GM12872 (cell line): ENCODE results near the gene NEDD4L.

Source experiments
- TF ChIP-seq, protein P1 (sequence below): IDR thresholded peaks from 3 replicates; pipeline ENCODE4 v1.5.1; 2011; ENCODE audit warnings: low read depth, mild to moderate bottlenecking, low read length, moderate library complexity; ENCODE audit not compliant: insufficient read depth

The NEDD4L gene

DNA sequence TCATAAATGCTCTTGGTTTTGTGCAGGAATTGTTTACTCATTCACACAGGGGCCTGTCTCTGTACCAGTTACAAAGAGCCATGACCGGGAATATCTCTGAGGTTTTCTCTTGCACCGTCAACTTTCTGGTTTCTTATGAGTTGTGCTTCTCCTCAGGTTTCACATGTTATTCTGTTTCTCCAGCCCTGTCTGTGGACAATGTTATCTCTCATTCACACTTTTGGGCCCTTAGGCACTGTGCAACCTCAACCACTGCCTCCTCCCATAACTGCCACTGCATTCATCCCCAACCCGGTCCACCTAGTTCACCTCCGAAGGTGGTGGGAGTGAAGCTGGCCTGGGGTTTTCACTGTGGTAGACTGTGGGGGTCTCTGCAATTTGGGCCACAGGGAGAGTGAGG is 22.5 kb upstream of the NEDD4L start:
- TF ChIP-seq, protein P1, sequence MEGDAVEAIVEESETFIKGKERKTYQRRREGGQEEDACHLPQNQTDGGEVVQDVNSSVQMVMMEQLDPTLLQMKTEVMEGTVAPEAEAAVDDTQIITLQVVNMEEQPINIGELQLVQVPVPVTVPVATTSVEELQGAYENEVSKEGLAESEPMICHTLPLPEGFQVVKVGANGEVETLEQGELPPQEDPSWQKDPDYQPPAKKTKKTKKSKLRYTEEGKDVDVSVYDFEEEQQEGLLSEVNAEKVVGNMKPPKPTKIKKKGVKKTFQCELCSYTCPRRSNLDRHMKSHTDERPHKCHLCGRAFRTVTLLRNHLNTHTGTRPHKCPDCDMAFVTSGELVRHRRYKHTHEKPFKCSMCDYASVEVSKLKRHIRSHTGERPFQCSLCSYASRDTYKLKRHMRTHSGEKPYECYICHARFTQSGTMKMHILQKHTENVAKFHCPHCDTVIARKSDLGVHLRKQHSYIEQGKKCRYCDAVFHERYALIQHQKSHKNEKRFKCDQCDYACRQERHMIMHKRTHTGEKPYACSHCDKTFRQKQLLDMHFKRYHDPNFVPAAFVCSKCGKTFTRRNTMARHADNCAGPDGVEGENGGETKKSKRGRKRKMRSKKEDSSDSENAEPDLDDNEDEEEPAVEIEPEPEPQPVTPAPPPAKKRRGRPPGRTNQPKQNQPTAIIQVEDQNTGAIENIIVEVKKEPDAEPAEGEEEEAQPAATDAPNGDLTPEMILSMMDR: no peak

DNA sequence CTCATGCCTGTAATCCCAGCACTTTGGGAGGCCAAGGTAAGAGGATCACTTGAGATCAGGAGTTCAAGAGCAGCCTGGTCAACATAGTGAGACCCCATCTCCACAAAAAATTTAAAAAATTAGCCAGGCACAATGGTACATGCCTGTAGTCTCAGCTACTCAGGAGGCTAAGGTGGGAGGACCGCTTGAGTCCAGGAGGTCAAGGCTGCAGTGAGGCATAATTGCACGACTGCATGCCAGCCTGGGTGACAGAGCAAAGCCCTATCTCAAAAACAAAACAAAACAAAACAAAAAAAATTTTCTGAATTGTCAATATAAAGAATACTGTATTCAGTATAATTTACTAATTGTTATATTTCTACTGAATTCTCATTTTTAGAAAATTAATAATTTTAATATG is 20.9 kb upstream of the NEDD4L start:
- TF ChIP-seq, protein P1: no peak

DNA sequence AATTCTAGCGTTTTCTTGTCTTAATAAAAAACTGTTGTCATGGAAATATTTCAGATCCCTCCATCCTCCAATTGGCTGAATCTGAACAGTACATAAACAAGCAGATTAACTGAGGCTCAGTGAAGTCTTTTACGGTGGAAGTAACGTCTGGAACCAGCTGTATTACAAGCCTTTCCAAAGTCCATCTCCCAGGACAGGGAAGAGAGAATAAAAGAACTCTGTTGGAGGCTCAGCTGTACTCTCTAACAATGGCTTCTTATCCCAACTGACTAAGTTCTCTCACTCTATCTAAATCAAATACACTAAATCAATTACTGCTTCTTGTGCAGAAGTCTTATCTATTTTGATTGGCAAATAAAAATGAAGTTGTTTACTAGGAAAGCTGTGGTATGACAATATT is 19.9 kb upstream of the NEDD4L start:
- TF ChIP-seq, protein P1: no peak

DNA sequence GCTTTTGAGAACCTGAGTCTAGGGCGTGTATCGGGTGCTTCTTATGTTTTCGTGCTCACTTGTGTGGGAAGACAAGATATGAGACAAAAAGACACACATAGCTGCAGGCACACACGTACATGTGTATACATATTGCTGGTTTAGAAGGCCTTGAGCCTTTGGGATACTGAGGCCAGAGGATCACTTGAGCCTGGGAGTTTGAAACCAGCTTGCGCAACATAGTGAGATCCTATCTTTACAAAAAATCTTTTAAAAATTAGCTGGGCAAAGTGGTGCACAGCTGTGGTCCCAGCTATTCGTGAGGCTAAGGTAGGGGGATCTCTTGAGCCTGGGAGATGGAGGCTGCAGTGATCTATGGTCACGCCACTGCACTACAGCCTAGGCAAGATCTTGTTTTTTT is 18.8 kb upstream of the NEDD4L start:
- TF ChIP-seq, protein P1: no peak

DNA sequence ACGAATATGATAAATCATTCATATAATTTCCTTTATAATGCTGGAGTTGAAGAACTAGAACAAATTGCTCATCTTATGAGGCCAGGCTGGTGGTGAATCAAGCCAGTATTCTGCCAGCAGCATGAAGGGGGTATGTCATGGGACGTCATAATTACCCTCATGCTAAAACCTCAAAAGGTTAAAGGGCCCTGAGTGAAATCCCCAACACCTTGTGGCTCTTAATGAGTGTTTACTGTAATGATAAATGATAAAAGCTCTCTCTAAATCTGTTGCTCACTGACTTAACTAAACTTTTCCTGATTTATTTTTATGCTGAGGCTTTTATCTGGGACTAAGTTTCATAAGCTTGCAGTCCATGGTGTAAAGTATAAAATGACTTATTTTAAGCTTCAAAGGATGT is 18.3 kb upstream of the NEDD4L start:
- TF ChIP-seq, protein P1: no peak

DNA sequence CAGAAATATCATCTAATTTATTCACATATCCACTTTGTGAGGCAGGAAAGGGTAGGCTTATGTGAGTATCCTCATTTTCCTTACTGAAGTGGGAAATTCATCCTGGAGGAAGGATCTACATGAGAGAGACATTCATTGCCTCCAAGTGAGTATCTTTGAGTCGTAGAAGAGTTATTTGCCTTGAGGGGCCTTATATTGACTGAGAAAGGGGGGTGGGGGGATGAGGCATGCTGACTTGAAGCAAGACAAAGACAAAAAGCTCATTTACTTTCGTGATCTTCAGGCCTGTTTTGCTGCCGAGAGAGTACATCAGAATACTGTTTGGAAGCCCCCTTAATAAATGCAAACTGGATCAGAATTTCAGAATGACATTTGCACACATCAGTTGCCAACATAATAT is 17.6 kb upstream of the NEDD4L start:
- TF ChIP-seq, protein P1: no peak

DNA sequence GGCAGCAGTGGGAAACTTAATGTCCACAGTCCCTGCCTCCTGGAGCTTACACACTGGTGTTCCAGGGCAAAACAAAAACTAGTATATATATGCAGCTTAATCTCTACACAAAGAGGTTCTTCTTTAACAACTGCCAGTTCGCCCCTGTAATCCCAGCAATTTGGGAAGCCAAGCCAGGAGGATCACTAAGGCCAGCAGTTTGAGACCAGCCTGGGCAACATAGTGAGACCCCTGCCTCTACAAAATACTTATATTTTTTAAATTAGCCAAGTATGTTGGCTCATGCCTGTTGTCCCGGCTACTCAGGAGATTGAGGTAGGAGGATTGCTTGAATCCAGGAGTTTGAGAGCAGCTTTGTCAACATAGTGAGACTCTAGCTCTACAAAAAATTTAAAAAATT is 17.2 kb upstream of the NEDD4L start:
- TF ChIP-seq, protein P1: no peak

DNA sequence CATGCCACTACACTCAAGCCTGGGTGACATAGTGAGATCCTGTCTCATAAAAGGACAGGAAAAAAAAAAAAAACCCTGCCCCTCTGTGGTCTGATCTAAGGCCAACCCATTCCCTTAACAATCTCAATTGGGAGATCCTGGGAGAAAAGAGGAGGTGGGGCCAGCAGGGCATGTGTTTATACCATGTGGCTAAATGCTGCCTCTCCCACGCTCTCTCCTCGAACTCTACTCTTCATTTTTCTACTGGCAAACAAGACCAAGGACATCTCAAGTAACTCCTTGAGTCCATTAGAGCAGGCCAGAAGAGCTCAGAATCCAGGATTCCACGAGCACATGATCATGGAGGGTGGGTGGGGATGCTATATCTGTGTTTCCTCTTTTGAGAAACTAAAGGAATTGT is 16.7 kb upstream of the NEDD4L start:
- TF ChIP-seq, protein P1: no peak
